ENCODE results near the gene APC2.

Gene APC2

GRCh38 chr19:1482361-1483130, 32.6 kb downstream of the APC2 start:
- DNase-seq = no peak

GRCh38 chr19:1483131-1483978, 33.4 kb downstream of the APC2 start:
- DNase-seq = no peak

GRCh38 chr19:1483979-1484428, 34.1 kb downstream of the APC2 start:
- no peak for DNase-seq

- DNase-seq = no peak
Measured at GRCh38 chr19:1486720-1487575, 37.0 kb downstream of the APC2 start.

- no peak for DNase-seq
Measured at GRCh38 chr19:1487576-1488281, 37.8 kb downstream of the APC2 start.

- no peak for DNase-seq
Measured at GRCh38 chr19:1488282-1488601, 38.3 kb downstream of the APC2 start.

- DNase-seq = no peak
Measured at GRCh38 chr19:1489463-1490310, 39.8 kb downstream of the APC2 start.

- peak; percentile 95 for DNase-seq
Measured at GRCh38 chr19:1490311-1491113, 40.6 kb downstream of the APC2 start, which contains the start of gene PCSK4. Gene PCSK4 (minus strand): TSS chr19:1490350. CDS start chr19:1490346, 4 bp downstream.

- DNase-seq = no peak
Measured at GRCh38 chr19:1491114-1491848, 41.4 kb downstream of the APC2 start, which contains the start of gene REEP6. Gene REEP6 (plus strand): TSS chr19:1491181. CDS start chr19:1491270, 89 bp downstream.

- DNase-seq = no peak
Measured at GRCh38 chr19:1491849-1492170, 41.9 kb downstream of the APC2 start.

- DNase-seq = no peak
Measured at GRCh38 chr19:1492474-1493006, 42.6 kb downstream of the APC2 start.

GRCh38 chr19:1494115-1494815, 44.3 kb downstream of the APC2 start:
- DNase-seq = no peak

- DNase-seq = no peak
Measured at GRCh38 chr19:1495051-1495798, 45.3 kb downstream of the APC2 start.

GRCh38 chr19:1495799-1496713, 46.1 kb downstream of the APC2 start:
- DNase-seq = no peak

- DNase-seq = no peak
Measured at GRCh38 chr19:1496714-1497577, 47.0 kb downstream of the APC2 start.
